AG10803 (cell line): Measurements from ENCODE around the gene SMIM20.
A peak's percentile ranks its signal among the peaks of the same experiment; 100 is the strongest.

Experiments
- DNase-seq: peaks from one replicate; pipeline ENCODE4 v3.0.0; 2010; ENCODE audit warnings: low read depth
- H3K4me3 ChIP-seq: 2 replicates; pipeline ENCODE4 v1.5.1; 2011; ENCODE audit warnings: mild to moderate bottlenecking, low read length, control low read depth
- TF ChIP-seq, protein P1 (sequence below): conservative IDR thresholded peaks from 2 replicates; pipeline ENCODE4 v1.5.1; 2011; ENCODE audit warnings: mild to moderate bottlenecking, low read length, control low read depth, inconsistent platforms

SMIM20 gene

DNA sequence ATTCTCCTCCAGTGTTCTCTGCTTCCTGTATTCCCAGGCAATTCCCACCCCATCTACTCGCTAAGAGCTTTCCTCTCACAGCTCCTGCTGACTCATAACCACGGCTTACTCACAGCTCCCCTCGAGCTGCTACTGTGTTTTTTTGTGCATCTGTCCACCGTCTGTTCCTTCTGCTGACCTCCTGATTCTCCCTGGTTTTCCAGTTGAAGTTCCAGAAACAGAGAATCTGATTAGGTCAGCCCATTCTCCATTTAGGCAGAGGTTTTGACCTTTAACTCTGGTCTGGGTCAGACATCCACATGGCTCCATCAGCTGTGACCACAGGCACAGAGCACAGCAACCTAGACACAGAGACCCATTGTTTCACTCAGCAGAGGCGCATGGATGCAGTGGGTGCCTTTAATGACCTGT lies 5.5 kb upstream of the SMIM20 start:
- TF ChIP-seq, protein P1, sequence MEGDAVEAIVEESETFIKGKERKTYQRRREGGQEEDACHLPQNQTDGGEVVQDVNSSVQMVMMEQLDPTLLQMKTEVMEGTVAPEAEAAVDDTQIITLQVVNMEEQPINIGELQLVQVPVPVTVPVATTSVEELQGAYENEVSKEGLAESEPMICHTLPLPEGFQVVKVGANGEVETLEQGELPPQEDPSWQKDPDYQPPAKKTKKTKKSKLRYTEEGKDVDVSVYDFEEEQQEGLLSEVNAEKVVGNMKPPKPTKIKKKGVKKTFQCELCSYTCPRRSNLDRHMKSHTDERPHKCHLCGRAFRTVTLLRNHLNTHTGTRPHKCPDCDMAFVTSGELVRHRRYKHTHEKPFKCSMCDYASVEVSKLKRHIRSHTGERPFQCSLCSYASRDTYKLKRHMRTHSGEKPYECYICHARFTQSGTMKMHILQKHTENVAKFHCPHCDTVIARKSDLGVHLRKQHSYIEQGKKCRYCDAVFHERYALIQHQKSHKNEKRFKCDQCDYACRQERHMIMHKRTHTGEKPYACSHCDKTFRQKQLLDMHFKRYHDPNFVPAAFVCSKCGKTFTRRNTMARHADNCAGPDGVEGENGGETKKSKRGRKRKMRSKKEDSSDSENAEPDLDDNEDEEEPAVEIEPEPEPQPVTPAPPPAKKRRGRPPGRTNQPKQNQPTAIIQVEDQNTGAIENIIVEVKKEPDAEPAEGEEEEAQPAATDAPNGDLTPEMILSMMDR: no peak
- no peak overlapping the region for H3K4me3 ChIP-seq
- peak; percentile 94 for DNase-seq

DNA sequence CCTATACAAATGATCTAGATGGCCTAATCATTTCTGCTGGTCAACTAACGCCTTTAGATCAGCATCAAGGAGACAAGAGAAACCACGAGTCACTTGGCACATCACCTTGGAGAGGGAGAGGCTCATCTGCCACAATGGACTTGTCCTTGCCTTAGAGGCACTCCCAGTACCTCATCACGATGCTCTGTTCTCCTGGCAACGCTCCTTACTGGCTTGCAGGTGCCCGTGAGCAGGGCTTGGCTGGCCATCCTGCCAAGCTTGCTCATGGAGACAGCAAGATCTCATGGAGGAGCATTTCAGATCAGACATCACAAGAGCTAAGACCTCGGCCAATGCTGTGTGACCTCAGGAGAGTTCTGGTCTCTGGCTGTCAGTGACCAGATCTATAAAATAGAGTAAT lies 2.7 kb upstream of the SMIM20 start:
- H3K4me3 ChIP-seq: no peak overlapping the region
- TF ChIP-seq, protein P1: no peak
- DNase-seq: no peak

DNA sequence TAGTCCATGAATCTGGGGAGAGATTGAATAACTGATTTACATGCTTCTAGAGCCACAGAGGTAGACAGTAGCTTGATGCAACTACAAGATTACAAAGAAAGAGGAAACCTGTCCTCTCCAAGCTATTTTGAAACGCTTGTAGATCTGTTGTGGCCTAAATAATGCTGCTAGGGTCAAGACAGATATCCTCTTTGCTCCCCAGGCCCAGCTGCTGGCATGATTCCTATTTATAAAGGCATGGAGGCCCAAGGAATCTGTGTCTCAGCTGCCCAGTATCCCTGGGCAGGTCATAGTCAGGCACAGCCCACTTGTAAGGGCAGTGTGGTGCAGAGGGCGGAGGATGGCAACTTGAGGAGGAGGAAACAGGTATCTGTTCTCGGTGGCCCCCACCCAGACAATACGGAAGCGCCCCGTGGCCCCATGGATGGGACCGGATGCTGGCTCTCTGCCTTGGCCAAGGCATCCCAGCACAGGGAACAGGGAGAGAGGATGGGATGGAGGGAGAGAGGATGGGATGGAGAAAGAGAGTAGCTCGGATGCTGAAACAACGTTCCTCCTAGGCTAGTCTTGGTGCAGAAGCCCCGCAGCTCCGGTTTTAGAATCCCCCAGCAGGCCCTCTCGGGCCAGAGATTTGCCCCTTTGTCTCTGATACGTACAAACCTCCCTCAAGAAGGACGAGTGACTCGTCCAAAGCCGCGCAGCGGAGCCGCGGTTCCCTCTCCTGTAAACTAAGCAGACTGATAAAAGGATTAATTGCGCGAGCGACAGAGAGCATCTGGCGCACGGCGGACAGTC lies 767 bp upstream of the SMIM20 start:
- H3K4me3 ChIP-seq: peak overlapping the region; percentile 77
- TF ChIP-seq, protein P1: no peak
- peak; percentile 22 for DNase-seq

DNA sequence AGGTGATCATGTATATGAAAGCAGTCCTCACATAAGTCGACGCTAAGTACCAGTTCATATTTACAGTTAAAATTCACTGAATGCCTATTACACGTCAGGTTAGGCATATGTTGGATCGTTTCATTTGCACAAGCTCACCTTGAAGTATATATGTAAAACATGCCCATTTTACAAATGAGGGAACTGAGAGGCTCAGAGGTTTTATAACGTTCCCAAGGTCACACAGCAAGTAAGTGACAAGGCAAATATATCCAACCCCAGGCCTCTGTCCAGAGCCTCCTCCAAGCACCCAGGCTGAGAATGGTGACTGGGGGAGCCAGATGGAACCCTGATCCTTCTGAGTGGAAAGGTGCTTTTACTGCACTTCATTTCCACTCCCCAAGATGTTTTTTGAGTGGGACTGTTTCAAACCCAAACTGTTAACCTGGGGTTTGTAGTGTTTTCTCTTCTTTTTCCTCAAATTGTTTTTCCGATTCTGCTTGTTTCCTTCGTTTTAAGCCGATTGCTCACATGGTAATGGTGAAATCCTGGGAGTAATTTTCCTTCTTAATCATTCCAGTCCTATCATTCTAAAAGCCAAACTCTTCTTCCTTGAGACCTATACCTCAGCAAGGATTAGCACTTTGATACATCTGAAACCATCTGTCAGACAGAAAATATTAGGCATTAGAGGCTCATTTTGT lies 791 bp downstream of the SMIM20 start:
- TF ChIP-seq, protein P1: no peak
- H3K4me3 ChIP-seq: peak overlapping the region; percentile 77
- peak; percentile 20 for DNase-seq

DNA sequence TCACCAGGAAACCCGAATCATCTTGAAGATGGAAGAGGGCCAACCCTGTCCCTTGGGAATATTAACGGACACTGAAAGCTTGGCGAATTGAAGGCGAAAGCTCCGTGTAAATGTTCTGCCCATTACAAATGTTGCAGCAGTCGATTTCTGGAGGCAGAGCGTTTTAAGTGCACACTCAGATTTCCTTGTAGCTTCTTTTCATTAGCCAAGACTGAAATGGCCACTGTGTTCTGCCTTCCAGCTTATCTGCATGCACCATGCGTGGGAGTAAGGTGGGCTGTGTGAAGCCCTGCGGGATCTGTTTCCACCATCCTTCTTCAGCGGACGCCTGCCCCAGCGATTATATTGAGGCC lies 1.3 kb downstream of the SMIM20 start:
- H3K4me3 ChIP-seq: no peak overlapping the region; the same call in 1 of the 2 replicates
- DNase-seq: peak; percentile 34
- TF ChIP-seq, protein P1: no peak

DNA sequence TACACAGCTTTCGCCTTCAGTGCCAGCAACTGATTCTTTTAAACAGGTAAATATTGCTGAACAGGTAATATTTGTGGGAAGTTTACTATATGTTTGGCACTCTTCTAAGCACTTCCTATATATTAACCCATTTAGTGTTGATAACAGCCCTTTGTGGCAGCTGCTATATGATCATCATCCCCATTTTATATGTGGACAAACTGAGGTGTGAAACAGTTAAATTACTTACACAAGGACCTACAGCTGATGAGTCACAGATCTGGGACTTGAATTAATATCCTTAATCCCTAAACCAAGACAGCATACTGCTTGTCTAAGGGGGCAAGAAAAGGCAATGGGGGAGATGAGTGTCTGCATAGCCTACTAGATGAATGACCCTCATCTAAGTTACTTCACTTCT lies 2.9 kb downstream of the SMIM20 start:
- DNase-seq: no peak
- TF ChIP-seq, protein P1: no peak
- no peak overlapping the region for H3K4me3 ChIP-seq

DNA sequence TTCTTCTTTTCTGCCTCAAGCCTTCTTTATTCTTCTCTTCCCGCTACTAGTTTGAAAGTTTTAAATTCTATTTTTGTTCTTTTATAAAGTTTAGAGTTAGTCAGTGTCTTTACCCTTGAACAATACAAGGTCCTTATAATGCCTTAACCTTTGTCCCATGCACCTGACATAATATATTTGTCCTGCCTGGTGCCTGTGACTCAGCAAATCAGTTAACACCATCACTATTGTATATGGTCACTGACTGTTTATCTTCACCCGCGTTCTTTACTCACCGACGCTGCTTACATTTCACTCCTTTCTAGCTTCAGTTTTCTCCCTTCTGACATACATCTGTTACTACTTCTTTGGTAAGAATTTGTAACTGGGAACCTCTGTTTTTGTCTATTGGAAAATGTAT lies 5.7 kb downstream of the SMIM20 start:
- TF ChIP-seq, protein P1: no peak
- no peak overlapping the region for H3K4me3 ChIP-seq
- no peak for DNase-seq
